PC-3 (cell line): ENCODE measurements around the gene MKI67. TPM values are rescaled to one million over a fixed set of nuclear protein-coding genes. Genes with fewer than 3 reads are reported as not detected.

ENCODE experiments used
- ATAC-seq: fragments of 200-7000 bp; cut with Tn5 transposase; 2 replicates; pipeline ENCODE4 v1.9.1; 2020; ENCODE audit warnings: mild to moderate bottlenecking, moderate library complexity
- BruUV-seq: library from RNA; stranded (reverse); fragments of 400-500 nt; replicated peaks from 2 replicates; lab custom pipeline; 2021; lab: Mats Ljungman, UMichigan
- CTCF ChIA-PET: fragments of 300-600 bp; sonication (Branson Sonifier 250); formaldehyde crosslinking; loops from one replicate; lab custom pipeline; 2022; ENCODE audit warnings: antibody characterized with exemption; lab: Charles Lee
- POLR2A ChIA-PET: fragments of 300-600 bp; sonication (Branson Sonifier 250); formaldehyde crosslinking; loops from one replicate; lab custom pipeline; 2022; ENCODE audit warnings: antibody characterized with exemption; ENCODE audit not compliant: unreplicated experiment; lab: Charles Lee
- DNase-seq: peaks from one replicate; pipeline ENCODE4 v3.0.0-alpha.2; 2015
- H2AFZ ChIP-seq: fragments of 300-600 bp; sonication (generic); 2 replicates; pipeline ENCODE4 v1.6.0; 2016; ENCODE audit warnings: antibody characterized with exemption, low read length
- H3F3A ChIP-seq: fragments of 300-600 bp; sonication (generic); one replicate; pipeline ENCODE4 v1.6.0; 2017; ENCODE audit warnings: antibody characterized with exemption, low read length, control low read depth, mild to moderate bottlenecking; ENCODE audit not compliant: unreplicated experiment
- H3K27ac ChIP-seq: fragments of 300-600 bp; sonication (generic); 2 replicates; pipeline ENCODE4 v1.5.1; 2016; ENCODE audit warnings: mild to moderate bottlenecking, low read length
- H3K27me3 ChIP-seq: fragments of 300-600 bp; sonication (generic); 2 replicates; pipeline ENCODE4 v1.6.1; 2016; ENCODE audit warnings: low read length, mixed read lengths
- H3K36me3 ChIP-seq: fragments of 300-600 bp; sonication (generic); 2 replicates; pipeline ENCODE4 v1.6.1; 2016; ENCODE audit warnings: low read depth, mixed run types, low read length, mixed read lengths
- H3K4me1 ChIP-seq: fragments of 300-600 bp; sonication (generic); 2 replicates; pipeline ENCODE4 v1.5.1; 2016; ENCODE audit warnings: low read length; ENCODE audit not compliant: insufficient read depth
- H3K4me2 ChIP-seq: fragments of 300-600 bp; sonication (generic); 2 replicates; pipeline ENCODE4 v1.6.0; 2016; ENCODE audit warnings: low read length
- H3K4me3 ChIP-seq: fragments of 300-600 bp; sonication (generic); 2 replicates; pipeline ENCODE4 v1.5.1; 2016; ENCODE audit warnings: mild to moderate bottlenecking, low read length, mixed read lengths
- H3K79me2 ChIP-seq: fragments of 300-600 bp; sonication (generic); 2 replicates; pipeline ENCODE4 v1.6.1; 2017; ENCODE audit warnings: low read length, mixed read lengths
- H3K9ac ChIP-seq: fragments of 300-600 bp; sonication (generic); 2 replicates; pipeline ENCODE4 v1.6.0; 2016; ENCODE audit warnings: mild to moderate bottlenecking, low read length
- H3K9me2 ChIP-seq: fragments of 300-600 bp; sonication (generic); replicated peaks from 2 replicates; pipeline ENCODE4 v1.6.1; 2016; ENCODE audit warnings: mixed run types, low read length, mixed read lengths
- H3K9me3 ChIP-seq: fragments of 300-600 bp; sonication (generic); 2 replicates; pipeline ENCODE4 v1.6.1; 2016; ENCODE audit warnings: low read length, mixed read lengths
- H4K20me1 ChIP-seq: fragments of 300-600 bp; sonication (generic); 2 replicates; pipeline ENCODE4 v1.6.1; 2016; ENCODE audit warnings: low read length, mixed read lengths
- CTCF ChIP-seq: fragments of 300-600 bp; sonication (generic); conservative IDR thresholded peaks from 2 replicates; pipeline ENCODE4 v1.5.1; 2017; ENCODE audit warnings: antibody characterized with exemption, low read depth, mild to moderate bottlenecking, low read length
- EZH2 ChIP-seq: fragments of 300-600 bp; sonication (generic); IDR thresholded peaks from one replicate; pipeline ENCODE4 v1.6.1; 2017; ENCODE audit warnings: antibody characterized with exemption, mild to moderate bottlenecking, low read length; ENCODE audit not compliant: unreplicated experiment
- EZH2phosphoT487 ChIP-seq: fragments of 300-600 bp; sonication (generic); IDR thresholded peaks from 2 replicates; pipeline ENCODE4 v1.6.1; 2018; ENCODE audit warnings: mild to moderate bottlenecking, antibody characterized with exemption, low read length, borderline replicate concordance
- intact Hi-C: fragments of 100-400 bp; cut with micrococcal nuclease; formaldehyde crosslinking; loops from 2 replicates; pipeline ENCODE4 v1.9.0; 2023
- total RNA-seq: library from RNA; depleted of rRNA; stranded (reverse); fragments of >200 nt; gene quantifications from 2 replicates; pipeline ENCODE4 v1.2.3, GENCODE V29; 2014

The MKI67 gene
- total RNA-seq, 1 experiment from 2014 or later = 66.0 TPM

GRCh38 chr10:128081720-128082119, 44.5 kb downstream of the MKI67 start:
- H4K20me1 ChIP-seq = no peaks in the 10 kb centered on the region
- no peak for DNase-seq
- no peak overlapping the region for H3K27ac ChIP-seq
- no TSS peak for BruUV-seq
- ChIA-PET CTCF (no interaction called here), POLR2A (no interaction called here)
- H3K27me3 ChIP-seq = no peaks in the 10 kb centered on the region
- no peaks in the 10 kb centered on the region for H3K9me3 ChIP-seq
- H3K9ac ChIP-seq = no peak overlapping the region
- no peak for ATAC-seq
- H3K4me1 ChIP-seq = no peaks in the 10 kb centered on the region
- intact Hi-C loops = no loop called here
- no peak overlapping the region for H3K4me2 ChIP-seq
- H2AFZ ChIP-seq = no peak overlapping the region
- no peak for TF ChIP-seq EZH2phosphoT487
- TF ChIP-seq EZH2 = no peak
- TF ChIP-seq CTCF = no peak
- H3K36me3 ChIP-seq = no peaks in the 10 kb centered on the region
- H3K4me3 ChIP-seq = no peak overlapping the region
- H3K79me2 ChIP-seq = no peaks in the 10 kb centered on the region
- no peaks in the 10 kb centered on the region for H3K9me2 ChIP-seq
- no peaks in the 10 kb centered on the region for H3F3A ChIP-seq

GRCh38 chr10:128081222-128081621, 45.0 kb downstream of the MKI67 start:
- H3K4me3 ChIP-seq = no peak overlapping the region
- DNase-seq (no peak), ATAC-seq (no peak)
- no peak overlapping the region for H2AFZ ChIP-seq
- H3K27ac ChIP-seq = no peak overlapping the region
- H3F3A ChIP-seq = no peaks in the 10 kb centered on the region
- no peaks in the 10 kb centered on the region for H3K36me3 ChIP-seq
- no peaks in the 10 kb centered on the region for H4K20me1 ChIP-seq
- no peaks in the 10 kb centered on the region for H3K27me3 ChIP-seq
- ChIA-PET CTCF (no interaction called here), POLR2A (no interaction called here)
- H3K9me3 ChIP-seq = no peaks in the 10 kb centered on the region
- BruUV-seq = no TSS peak
- no peaks in the 10 kb centered on the region for H3K4me1 ChIP-seq
- H3K9me2 ChIP-seq = no peaks in the 10 kb centered on the region
- TF ChIP-seq EZH2 (no peak), CTCF (no peak), EZH2phosphoT487 (no peak)
- no peak overlapping the region for H3K9ac ChIP-seq
- no peak overlapping the region for H3K4me2 ChIP-seq
- H3K79me2 ChIP-seq = no peaks in the 10 kb centered on the region
- intact Hi-C loops = no loop called here

- TF ChIP-seq EZH2phosphoT487 = no peak
- no peak for TF ChIP-seq CTCF
- no peak for TF ChIP-seq EZH2
- H3K9ac ChIP-seq = no peak overlapping the region
- intact Hi-C loops = no loop called here
- H3K36me3 ChIP-seq = no peaks in the 10 kb centered on the region
- no peak overlapping the region for H2AFZ ChIP-seq
- no peaks in the 10 kb centered on the region for H3K79me2 ChIP-seq
- POLR2A ChIA-PET = no interaction called here
- H3K9me3 ChIP-seq = no peaks in the 10 kb centered on the region
- H3K27ac ChIP-seq = no peak overlapping the region
- CTCF ChIA-PET = no interaction called here
- DNase-seq (no peak), ATAC-seq (no peak)
- H4K20me1 ChIP-seq = no peaks in the 10 kb centered on the region
- H3F3A ChIP-seq = no peaks in the 10 kb centered on the region
- H3K27me3 ChIP-seq = no peaks in the 10 kb centered on the region
- H3K4me1 ChIP-seq = no peaks in the 10 kb centered on the region
- H3K4me2 ChIP-seq = no peak overlapping the region
- H3K4me3 ChIP-seq = no peak overlapping the region
- BruUV-seq = no TSS peak
- no peaks in the 10 kb centered on the region for H3K9me2 ChIP-seq
Measured at GRCh38 chr10:128080641-128081040, 45.6 kb downstream of the MKI67 start.
